GM21390 (cell line): ENCODE results near the gene ELP5.
A peak's percentile ranks its signal among the peaks of the same experiment; 100 is the strongest.

ENCODE experiments used
- ATAC-seq: cut with Tn5 transposase; IDR thresholded peaks from one replicate; pipeline ENCODE4 v1.9.1; 2021; ENCODE audit not compliant: unreplicated experiment

ELP5 gene

GRCh38 chr17:7252176-7253043 is at the start of gene ELP5:
TSS of gene ELP5 (plus strand) at chr17:7252215. CDS start at chr17:7252551, 336 bp downstream.
- peak; percentile 47 for ATAC-seq

GRCh38 chr17:7203391-7203790 is 48.6 kb upstream of the ELP5 start:
- ATAC-seq, result no peak

- no peak for ATAC-seq
Observed at GRCh38 chr17:7204336-7204735, 47.7 kb upstream of the ELP5 start.

DNA sequence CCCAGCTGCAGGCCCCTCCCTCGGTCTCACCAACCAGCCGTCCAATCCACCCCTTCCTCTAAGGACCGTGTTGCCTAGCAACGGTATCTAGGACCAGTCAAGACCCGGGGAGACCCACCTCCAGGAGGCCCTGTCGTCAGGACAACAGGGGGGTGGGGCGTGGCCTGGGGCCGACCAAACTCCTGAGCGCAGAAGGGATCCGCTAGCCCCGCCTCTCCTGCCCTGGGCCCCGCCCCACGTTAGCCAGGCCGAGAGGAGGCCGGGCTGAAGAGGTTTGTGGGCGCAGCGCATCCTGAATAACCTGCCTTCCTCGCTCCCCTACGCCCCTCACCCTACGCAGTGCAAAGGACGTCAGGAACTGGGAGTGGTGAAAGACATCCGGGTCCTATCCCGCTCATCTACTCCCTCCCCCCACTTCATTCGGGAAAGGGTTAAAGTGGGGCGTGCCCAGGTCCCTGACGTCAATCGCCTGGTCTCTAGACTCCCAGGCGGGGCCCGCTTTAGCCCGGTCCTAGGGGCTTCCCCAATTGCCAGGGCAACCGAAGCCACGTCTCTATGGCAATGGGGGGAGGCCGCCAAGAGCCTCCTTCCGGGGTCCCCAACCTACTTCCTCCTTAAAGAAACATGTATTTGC is 47.1 kb upstream of the ELP5 start:
- peak; percentile 78 for ATAC-seq

- no peak for ATAC-seq
Observed at GRCh38 chr17:7205561-7205960, 46.5 kb upstream of the ELP5 start.

- no peak for ATAC-seq
Observed at GRCh38 chr17:7207120-7208001, 44.7 kb upstream of the ELP5 start.

- ATAC-seq, result no peak
Observed at GRCh38 chr17:7208027-7208571, 43.9 kb upstream of the ELP5 start.

DNA sequence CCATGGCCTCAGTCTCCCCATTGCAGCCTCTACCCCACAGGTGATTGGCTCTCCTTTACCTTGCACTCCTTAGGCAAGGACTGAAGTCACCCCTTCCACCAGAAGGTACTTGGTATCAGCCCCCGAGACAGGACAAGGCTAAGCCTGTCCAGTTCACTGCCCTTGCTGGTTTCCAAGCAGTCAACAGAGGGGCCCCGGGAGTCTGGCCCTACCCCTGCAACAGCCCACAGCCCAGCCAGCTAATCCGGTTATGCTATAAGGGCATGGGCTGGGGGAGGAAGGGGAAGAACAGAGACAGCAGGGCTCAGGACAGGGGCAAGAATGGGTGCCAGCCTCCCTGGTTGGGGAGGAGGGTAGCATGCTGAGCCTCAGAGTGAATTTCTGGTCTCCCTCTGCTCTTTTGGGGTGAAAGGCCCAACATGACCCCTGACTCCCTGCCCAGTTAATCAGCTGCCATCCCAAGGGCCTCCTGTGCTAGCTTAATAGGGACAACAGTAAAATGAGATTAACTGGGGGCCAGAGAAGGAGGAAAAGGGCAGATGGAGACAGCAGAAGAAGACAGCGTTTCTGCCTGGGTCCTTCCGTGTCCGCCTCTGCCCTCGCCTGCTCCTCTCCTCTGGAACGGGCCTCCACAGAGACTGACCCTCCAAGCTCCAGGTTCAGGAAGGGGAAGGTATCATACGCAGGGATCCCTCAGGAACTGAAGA is 43.1 kb upstream of the ELP5 start:
- no peak for ATAC-seq

DNA sequence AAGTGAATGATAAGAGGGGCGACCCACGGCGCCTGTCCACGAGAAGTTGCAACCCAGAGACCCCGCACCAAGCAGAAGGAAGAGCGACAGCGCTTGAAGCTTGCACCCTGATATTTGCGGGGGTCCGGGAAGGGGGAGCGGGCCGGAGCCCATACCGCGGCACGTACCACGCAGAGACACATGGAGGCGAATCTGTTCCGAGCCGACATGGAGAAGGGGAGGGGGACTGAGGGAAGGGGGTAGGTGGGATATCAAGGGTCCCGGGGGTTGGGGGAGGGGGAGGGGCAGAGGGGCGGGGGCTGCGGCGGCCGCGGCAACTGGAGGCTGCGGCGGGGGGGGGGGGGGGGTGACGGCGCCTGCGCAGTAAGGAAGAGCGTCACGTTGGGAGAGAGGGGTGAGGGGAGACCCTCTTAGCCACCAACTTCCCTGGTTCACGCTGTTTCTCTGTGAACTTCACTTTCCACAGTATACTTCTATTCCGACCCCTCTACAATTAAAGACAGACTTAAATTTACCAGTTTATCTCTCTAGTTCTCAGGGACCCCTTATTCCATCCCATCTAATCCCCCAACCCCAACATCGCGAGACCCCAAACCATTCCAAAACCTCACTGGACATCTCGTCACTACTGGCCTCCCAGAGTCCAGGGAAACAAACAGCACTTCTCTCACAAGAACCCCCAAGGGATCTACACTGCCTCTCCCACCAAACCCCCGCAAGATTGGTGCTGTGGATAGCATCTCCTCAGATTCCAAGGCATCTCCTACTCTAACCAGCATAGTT is 40.3 kb upstream of the ELP5 start:
- no peak for ATAC-seq

GRCh38 chr17:7213895-7214299 is 38.1 kb upstream of the ELP5 start:
- no peak for ATAC-seq

DNA sequence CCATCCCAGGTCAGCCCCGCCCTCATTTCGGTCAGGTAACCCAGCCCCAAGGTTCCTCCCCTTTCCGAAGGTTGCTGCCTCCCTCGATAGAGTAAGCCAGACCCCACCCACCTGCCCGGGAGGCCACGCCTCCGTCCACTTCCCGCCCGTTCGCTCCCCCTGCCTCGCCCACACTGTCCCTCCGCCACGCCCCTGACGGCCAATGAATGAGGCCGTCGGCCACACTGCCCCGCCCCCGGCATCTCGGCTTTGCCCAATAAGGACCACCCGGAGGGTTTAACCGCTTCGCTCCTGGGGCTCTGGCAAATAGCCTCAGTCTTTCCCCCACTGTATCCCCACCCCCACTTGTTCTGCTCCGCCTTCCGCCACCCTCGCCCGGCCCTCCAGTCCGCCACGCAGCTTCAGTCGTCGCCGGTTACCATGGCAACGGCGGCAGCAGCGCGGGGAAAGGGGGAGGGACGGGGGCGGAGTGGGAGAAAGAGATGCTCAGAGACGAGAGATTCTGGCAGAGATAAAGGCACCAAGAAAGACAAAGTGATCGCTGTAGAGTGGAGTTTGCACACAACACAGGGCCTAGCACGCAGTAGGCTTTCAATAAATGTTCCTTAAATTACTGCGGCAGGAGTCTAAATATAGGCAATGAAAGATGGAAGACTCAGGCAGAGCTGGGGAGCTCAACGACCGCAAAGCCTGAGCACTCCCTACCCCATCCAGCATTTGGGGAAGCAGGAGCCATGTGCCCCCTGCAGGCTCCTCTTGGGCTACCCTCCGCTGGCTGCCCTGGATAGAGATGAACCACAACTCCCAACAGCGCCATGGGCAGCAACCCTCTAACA is 37.5 kb upstream of the ELP5 start:
- ATAC-seq, result peak; percentile 68

- ATAC-seq, result no peak
Observed at GRCh38 chr17:7215136-7215638, 36.8 kb upstream of the ELP5 start.

- ATAC-seq, result no peak
Observed at GRCh38 chr17:7215652-7216180, 36.3 kb upstream of the ELP5 start.

DNA sequence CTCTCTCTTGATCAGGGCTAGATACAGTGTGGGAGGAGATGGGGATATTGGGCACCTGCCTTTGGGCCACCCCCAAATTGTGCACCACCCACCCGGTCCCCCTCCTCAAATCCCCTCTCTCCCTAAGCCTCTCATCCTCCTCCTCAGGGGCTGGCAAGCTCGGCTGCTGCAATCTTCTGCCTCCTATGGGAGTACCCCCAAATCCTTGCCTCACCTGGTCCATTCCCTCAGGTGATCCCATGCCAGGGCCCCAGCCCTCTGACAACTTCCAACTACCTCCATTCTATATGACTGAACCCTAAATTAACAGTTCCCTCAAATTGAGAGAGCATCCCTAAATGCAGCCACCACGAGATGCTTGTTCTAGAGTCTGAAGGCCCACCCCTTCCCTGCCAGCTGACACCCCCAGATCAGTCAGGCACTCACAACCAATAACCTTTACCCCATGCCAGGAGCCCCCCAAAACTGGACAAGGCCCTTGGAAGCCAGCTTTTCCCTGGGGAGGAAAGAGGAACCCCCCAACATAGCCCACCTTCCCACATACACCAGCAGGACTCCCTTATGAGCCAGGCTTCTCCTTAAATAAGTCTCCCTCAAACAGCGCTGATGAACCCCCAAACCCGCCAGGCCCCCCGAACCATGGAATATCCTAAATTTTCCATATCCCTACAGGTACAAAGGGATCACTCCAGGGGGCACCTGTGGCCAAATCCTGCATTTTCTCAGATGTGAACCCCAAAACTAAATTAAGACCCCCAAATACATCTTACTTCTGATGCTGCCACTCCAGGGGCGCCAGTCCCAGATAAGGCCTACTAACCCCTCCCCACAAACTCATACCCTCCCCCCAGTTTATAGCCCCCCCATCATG is 35.5 kb upstream of the ELP5 start:
- no peak for ATAC-seq

- no peak for ATAC-seq
Observed at GRCh38 chr17:7217113-7217987, 34.7 kb upstream of the ELP5 start.

DNA sequence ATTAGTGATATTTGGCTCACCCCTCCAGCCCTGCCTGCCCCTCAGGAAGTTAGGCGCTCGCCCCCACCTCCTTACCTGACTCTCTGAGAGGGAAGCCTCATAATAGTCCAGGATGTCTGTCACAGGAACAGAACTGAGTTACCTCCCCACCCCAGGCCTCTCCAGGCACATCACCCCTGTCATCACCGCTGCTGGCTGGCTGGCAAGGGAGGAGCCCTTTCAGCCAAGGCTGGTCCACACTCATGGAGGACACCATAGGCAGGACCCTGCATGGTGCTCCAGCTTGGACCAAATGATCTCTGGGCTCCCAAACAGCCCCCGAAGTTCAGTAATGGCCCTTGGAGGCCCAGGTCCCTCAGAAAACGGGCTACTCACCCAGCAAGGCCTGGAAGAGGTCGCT is 33.8 kb upstream of the ELP5 start:
- ATAC-seq, result no peak

DNA sequence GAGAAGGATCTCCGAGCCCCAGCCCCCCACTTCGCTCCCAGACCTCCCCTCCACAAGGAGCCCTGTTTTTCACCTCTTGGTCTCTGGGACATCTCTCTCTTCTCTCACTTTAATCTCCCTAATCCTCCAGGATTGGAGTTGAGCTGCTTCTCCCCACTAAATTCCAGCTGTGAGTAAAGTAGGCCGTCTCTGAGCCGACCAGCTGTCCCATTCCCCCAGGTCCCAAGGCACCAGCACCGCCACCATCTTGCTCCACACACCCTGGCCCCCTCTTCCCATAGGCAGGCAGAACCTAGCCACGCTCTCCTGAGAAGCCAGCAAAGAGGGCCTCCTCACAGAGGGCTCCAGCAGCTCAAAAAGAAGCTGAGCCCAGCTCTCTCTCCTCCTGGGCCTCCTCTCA is 33.3 kb upstream of the ELP5 start:
- no peak for ATAC-seq
